Subcutaneous adipose tissue (tissue), 4 donors: Measurements from ENCODE around the gene RGS18. TPM values are rescaled to one million over a fixed set of nuclear protein-coding genes. Genes with fewer than 3 reads are reported as not detected.

ENCODE experiments used
- total RNA-seq, 4 donors: library from RNA; depleted of rRNA; stranded (reverse); fragments of >200 nt; gene quantifications; one replicate each; pipeline ENCODE4 v1.1.0, GENCODE V29; 2016
- TF ChIP-seq, protein P1 (sequence below): fragments of 450-650 bp; IDR thresholded peaks from one replicate; pipeline ENCODE4 v1.5.1; 2016; ENCODE audit warnings: low read depth, mild to moderate bottlenecking, control low read depth, antibody characterized with exemption, moderate library complexity

Gene RGS18
- total RNA-seq, 4 donors from 2014 or later = 2.1 to 13.9 (median 8.4) TPM

- TF ChIP-seq, protein P1, sequence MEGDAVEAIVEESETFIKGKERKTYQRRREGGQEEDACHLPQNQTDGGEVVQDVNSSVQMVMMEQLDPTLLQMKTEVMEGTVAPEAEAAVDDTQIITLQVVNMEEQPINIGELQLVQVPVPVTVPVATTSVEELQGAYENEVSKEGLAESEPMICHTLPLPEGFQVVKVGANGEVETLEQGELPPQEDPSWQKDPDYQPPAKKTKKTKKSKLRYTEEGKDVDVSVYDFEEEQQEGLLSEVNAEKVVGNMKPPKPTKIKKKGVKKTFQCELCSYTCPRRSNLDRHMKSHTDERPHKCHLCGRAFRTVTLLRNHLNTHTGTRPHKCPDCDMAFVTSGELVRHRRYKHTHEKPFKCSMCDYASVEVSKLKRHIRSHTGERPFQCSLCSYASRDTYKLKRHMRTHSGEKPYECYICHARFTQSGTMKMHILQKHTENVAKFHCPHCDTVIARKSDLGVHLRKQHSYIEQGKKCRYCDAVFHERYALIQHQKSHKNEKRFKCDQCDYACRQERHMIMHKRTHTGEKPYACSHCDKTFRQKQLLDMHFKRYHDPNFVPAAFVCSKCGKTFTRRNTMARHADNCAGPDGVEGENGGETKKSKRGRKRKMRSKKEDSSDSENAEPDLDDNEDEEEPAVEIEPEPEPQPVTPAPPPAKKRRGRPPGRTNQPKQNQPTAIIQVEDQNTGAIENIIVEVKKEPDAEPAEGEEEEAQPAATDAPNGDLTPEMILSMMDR = no peak
Observed at GRCh38 chr1:192186197-192186596, 27.9 kb downstream of the RGS18 start.

DNA sequence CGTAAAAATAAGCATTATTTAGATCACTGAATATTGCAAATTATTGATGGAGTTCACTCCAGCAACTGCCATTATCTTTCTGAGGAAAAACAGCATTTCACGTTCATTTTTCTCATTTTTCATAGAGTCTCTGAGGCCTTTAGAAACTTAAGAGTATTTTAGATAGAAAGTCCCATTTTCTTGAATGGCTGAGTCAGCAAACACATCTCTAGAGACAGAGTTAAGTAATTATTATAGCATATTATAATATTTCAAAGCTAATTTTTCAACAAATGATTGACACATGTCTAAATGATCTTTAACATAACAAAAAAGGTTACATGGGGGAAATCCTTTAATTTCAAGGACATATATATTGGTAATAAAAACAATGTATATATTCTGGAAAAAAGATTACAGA is 31.8 kb downstream of the RGS18 start:
- TF ChIP-seq, protein P1 = no peak

DNA sequence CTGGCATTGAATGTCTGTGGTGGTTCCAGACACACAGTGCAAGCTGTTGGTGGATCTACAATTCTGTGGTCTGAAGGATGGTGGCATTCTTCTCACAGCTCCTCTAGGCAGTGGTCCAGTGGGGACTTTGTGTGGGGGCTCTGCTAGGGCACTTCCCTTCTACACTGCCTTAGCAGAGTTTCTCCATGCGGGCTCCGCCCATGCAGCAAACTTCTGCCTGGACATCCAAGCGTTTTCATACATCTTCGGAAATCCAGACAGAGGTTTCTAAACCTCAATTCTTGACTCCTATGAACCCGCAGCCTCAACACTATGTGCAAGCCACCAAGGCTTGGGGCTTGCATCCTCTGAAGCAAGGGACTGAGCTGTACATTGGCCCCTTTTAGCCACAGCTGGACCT is 43.0 kb downstream of the RGS18 start:
- TF ChIP-seq, protein P1 = no peak

DNA sequence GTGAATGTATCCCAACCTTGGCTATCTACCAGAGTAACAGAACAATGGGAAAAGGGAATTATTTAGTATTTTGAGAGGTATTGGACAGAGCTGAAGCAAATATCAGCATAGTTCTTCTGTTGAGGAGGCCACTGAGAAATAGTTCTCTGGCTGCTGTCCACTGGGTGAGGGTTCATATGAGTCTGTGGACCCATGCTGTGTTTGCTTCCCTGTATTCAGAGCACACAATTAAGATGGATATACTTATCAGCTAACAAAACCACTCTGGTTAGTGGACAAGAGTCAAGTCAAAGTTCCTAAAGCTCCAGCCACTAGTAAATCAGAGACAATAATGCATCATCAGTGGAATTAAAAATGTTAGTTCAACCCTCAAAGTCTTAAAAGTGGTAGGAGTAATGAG is 66.1 kb downstream of the RGS18 start:
- TF ChIP-seq, protein P1 = no peak

DNA sequence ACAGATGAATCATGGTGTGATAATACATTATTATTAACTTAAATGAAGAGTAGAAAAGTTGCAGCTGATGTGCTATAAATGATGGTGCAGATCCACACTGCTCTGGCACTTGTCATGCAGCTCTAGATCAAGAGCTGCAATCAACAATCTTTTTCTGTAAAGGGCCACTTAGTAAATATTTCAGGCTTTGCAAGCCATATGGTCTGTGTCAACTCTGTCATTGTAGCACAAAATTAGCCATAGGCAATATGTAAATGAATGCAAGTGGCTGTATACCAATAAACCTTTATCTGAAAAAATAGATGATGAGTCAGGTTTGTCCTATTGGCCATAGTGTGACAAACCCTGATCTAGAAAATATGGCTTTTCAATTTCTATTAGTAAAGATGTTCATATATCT is 66.6 kb downstream of the RGS18 start:
- TF ChIP-seq, protein P1 = no peak

DNA sequence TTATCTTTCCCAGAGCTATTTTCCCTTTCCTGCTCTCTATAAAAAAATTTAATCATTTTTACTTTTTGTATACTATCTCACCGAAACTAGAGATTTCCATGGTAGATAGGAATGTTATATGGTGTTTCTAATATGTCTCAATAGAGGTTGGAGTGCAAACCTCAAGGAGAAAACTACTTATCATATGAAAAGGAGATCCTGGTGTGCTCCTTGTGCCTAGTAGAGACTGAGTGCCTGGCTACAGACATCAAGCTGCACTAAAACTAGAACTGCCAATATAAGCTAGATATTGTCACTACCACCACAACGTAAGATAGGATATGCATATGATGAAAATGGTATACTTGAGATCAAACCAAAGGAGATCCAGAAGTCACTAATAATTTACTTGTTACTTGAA is 67.0 kb downstream of the RGS18 start:
- TF ChIP-seq, protein P1 = no peak

- TF ChIP-seq, protein P1 = no peak
Observed at GRCh38 chr1:192225703-192226102, 67.4 kb downstream of the RGS18 start.
